Body of pancreas (tissue), 4 donors: ENCODE results near the gene BAAT. TPM values are rescaled to one million over a fixed set of nuclear protein-coding genes. Genes with fewer than 3 reads are reported as not detected.
A peak's percentile ranks its signal among the peaks of the same experiment; 100 is the strongest.

Experiments
- ATAC-seq: fragments of 150-250 bp; one replicate; pipeline ENCODE4 v1.9.1; 2016
- DNase-seq, 4 donors: peaks; one replicate each; pipeline ENCODE4 v3.0.0-alpha.2; 2019
- H3K27ac ChIP-seq, 4 donors: fragments of 200-600 bp; sonication (generic); 1 replicate in 3 of 4; 2 replicates in 1 of 4; pipeline versions ENCODE4 v1.5.1 to v1.6.1; 2016 to 2019; ENCODE audit warnings: mild to moderate bottlenecking in 1 of 4, mixed read lengths in 1 of 4, moderate library complexity in 1 of 4
- H3K27me3 ChIP-seq, 2 donors: fragments of 200-600 bp; sonication (generic); one replicate each; pipeline ENCODE4 v1.6.0; 2016; ENCODE audit warnings: mild to moderate bottlenecking in 1 of 2
- H3K36me3 ChIP-seq, 2 donors: fragments of 200-600 bp; sonication (generic); replicated peaks in 1 of 2; 2 replicates each; pipeline ENCODE4 v1.5.1; 2016; ENCODE audit warnings: low read depth in 2 of 2; ENCODE audit not compliant: insufficient read depth in 1 of 2
- H3K4me1 ChIP-seq: fragments of 200-600 bp; sonication (generic); one replicate; pipeline ENCODE4 v1.6.0; 2016
- H3K4me3 ChIP-seq, 2 donors: fragments of 200-600 bp; sonication (generic); 1 replicate in 1 of 2; 2 replicates in 1 of 2; pipeline ENCODE4 v1.5.1; 2016 to 2019
- H3K9me3 ChIP-seq, 3 donors: fragments of 200-600 bp; sonication (generic); 1 replicate in 2 of 3; 2 replicates in 1 of 3; pipeline ENCODE4 v1.5.1; 2016
- POLR2A ChIP-seq, 3 donors: fragments of 450-650 bp; IDR thresholded peaks; one replicate each; pipeline ENCODE4 v1.6.1; 2016; ENCODE audit warnings: antibody characterized with exemption in 3 of 3, mild to moderate bottlenecking in 2 of 3
- WGBS, 2 donors: methylation state at CpG; one replicate each; pipeline ENCODE4 v1.1.5; 2017; 5-methylcytosine and 5-hydroxymethylcytosine counted together
- intact Hi-C: fragments of 100-400 bp; cut with DNase I; formaldehyde crosslinking; loops from one replicate; pipeline ENCODE4 v1.15.1; 2023
- total RNA-seq, 2 donors: library from RNA; depleted of rRNA; stranded (reverse); fragments of >200 nt; gene quantifications; one replicate each; pipeline ENCODE4 v1.1.0, GENCODE V29; 2016
- TF ChIP-seq, protein P1 (sequence below), 7 experiments: fragments of 450-650 bp in 4 of 7; fragments of 200-600 bp in 3 of 7; sonication (generic) in 3 of 7; IDR thresholded peaks; one replicate each; pipeline ENCODE4 v1.5.1; 2016 to 2019; ENCODE audit warnings: antibody characterized with exemption in 7 of 7

The BAAT gene
- total RNA-seq, 2 donors from 2014 or later: 1.0 to 2.6 TPM

- WGBS, 2 donors: 62 to 77% methylated on average over 1 of the region's 1 CpG
- no peak overlapping the region for H3K4me3 ChIP-seq
- peaks cover 7% of the 10 kb centered on the region for H3K4me1 ChIP-seq
- no peaks in the 10 kb centered on the region for H3K36me3 ChIP-seq
- DNase-seq (no peak), ATAC-seq (no peak)
- H3K27me3 ChIP-seq: no peaks in the 10 kb centered on the region
- no peak for TF ChIP-seq POLR2A (IDR thresholded peaks at IDR 0.05)
- TF ChIP-seq, protein P1, sequence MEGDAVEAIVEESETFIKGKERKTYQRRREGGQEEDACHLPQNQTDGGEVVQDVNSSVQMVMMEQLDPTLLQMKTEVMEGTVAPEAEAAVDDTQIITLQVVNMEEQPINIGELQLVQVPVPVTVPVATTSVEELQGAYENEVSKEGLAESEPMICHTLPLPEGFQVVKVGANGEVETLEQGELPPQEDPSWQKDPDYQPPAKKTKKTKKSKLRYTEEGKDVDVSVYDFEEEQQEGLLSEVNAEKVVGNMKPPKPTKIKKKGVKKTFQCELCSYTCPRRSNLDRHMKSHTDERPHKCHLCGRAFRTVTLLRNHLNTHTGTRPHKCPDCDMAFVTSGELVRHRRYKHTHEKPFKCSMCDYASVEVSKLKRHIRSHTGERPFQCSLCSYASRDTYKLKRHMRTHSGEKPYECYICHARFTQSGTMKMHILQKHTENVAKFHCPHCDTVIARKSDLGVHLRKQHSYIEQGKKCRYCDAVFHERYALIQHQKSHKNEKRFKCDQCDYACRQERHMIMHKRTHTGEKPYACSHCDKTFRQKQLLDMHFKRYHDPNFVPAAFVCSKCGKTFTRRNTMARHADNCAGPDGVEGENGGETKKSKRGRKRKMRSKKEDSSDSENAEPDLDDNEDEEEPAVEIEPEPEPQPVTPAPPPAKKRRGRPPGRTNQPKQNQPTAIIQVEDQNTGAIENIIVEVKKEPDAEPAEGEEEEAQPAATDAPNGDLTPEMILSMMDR (IDR thresholded peaks at IDR 0.05): no peak
- intact Hi-C loops: no loop called here
- no peak overlapping the region for H3K27ac ChIP-seq
- no peaks in the 10 kb centered on the region for H3K9me3 ChIP-seq
Observed at GRCh38 chr9:101359679-101360078, 25.1 kb downstream of the BAAT start.

- TF ChIP-seq, protein P1 (IDR thresholded peaks at IDR 0.05): no peak
- TF ChIP-seq POLR2A (IDR thresholded peaks at IDR 0.05): no peak
- 30 to 50% methylated on average over 1 of the region's 1 CpG for WGBS, 2 donors
- H3K27ac ChIP-seq: no peak overlapping the region
- no peaks in the 10 kb centered on the region for H3K27me3 ChIP-seq
- no peak overlapping the region for H3K4me3 ChIP-seq
- peaks cover 16% of the 10 kb centered on the region for H3K4me1 ChIP-seq
- intact Hi-C loops: no loop called here
- H3K9me3 ChIP-seq: no peaks in the 10 kb centered on the region
- H3K36me3 ChIP-seq: no peaks in the 10 kb centered on the region
- ATAC-seq (no peak), DNase-seq (no peak)
Observed at GRCh38 chr9:101356619-101357018, 28.2 kb downstream of the BAAT start.

DNA sequence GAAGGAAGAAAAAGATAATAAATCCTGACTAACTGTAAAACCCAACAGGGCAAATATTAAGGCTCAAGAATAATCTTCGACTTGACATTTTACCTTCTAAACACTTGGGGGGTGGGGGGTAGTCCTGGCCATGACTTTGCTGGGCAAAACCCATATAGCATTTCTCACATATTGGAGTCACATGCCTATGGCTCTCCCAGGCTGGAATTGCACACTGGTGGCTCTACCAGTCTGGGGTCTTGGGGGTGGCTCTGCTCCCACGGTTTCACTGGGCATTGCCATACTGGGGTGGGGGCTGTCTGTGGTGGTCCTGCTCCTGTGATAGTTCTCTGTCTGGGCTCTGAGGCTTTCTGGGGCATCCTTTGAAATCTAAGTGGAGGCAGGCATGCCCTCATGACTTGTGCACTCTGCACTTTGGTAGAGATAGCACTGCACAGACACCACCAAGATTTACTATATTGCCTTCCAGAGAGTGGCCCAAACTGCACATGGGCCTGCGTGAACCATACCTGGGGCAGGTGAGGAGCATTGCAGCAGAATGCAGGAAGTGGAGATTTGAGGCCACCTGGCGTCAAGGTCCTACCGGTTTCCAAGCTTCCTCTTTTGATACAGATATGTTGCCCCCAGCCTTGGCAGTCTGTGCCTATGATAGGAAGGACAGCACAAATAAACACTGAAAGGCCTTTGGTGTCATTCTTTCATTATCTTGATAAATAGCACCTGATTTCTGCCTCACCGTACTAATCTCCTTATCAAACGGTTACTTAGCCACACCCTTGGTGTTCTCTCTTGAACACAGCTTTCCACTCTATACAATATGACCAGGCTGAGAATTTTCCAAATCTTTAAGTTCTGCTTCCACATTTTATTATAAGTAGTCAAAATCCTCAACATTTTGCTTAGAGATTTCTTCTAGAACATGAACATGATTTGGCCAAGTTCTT lies 29.8 kb downstream of the BAAT start:
- Histone ChIP-seq H3K4me1 (peaks cover 16% of the 10 kb centered on the region), H3K27me3 (no peaks in the 10 kb centered on the region), H3K9me3 (no peaks in the 10 kb centered on the region), H3K4me3 (no peak overlapping the region), H3K27ac (peak overlapping the region in 3 of 4 donors; percentile 9 to 42 (median 14)), H3K36me3 (no peaks in the 10 kb centered on the region)
- no peak for ATAC-seq
- WGBS, 2 donors: 49 to 63% methylated on average over 6 to 7 of the region's 7 CpGs
- no peak for DNase-seq
- TF ChIP-seq, protein P1 (IDR thresholded peaks at IDR 0.05): no peak
- TF ChIP-seq POLR2A (IDR thresholded peaks at IDR 0.05): no peak
- intact Hi-C loops: no loop called here

DNA sequence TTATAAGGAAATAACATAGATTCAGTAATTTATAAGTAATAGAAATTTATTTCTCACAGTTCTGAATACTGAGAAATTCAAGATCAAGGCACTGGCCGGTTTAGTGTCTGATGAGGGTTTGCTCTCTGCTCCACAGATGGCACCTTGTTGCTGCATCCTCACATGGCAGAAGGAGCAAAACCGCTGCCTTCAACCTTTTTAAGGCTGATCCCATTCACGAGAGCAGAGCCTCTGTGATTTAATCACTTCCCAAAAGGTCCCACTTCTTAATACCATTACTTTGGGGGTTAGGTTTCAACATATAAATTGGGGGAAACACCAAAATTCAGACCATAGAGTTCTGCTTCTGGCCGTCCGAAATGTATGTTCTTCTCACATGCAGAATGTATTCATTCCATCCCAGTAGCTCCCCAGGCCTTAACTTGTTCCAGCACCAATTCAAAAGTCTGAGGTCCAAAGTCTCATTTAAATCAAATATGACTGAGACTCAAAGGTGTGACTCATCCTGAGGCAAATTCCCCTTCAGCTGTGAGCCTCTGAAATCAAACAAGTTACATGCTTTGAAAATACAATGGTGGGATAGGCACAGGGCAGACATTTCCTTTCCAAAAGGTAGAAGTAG lies 30.6 kb downstream of the BAAT start:
- intact Hi-C loops: no loop called here
- H3K27ac ChIP-seq: peak overlapping the region in 3 of 4 donors; percentile 9 to 42 (median 14)
- no peaks in the 10 kb centered on the region for H3K9me3 ChIP-seq
- H3K36me3 ChIP-seq: no peaks in the 10 kb centered on the region
- no peaks in the 10 kb centered on the region for H3K27me3 ChIP-seq
- H3K4me1 ChIP-seq: peaks cover 16% of the 10 kb centered on the region
- 75 to 85% methylated on average over 5 of the region's 5 CpGs for WGBS, 2 donors
- no peak overlapping the region for H3K4me3 ChIP-seq
- peak in 2 of 4 donors; percentile 35 to 36 for DNase-seq
- ATAC-seq: peak; percentile 83
- TF ChIP-seq, protein P1 (IDR thresholded peaks at IDR 0.05): no peak
- TF ChIP-seq POLR2A (IDR thresholded peaks at IDR 0.05): no peak
